Muscle layer of duodenum (tissue), 2 donors: ENCODE data around the gene DBH.

Experiments
- H3K27ac ChIP-seq: one replicate; pipeline ENCODE4 v1.7.0; 2013; ENCODE audit warnings: mild to moderate bottlenecking, low read length
- H3K27me3 ChIP-seq: one replicate; pipeline ENCODE4 v1.7.0; 2013; ENCODE audit warnings: low read depth, mild to moderate bottlenecking, control low read depth, low read length
- H3K36me3 ChIP-seq, 2 donors: one replicate each; pipeline ENCODE4 v1.7.0; 2013; ENCODE audit warnings: low read length in 2 of 2, control low read depth in 1 of 2, mild to moderate bottlenecking in 1 of 2; ENCODE audit not compliant: insufficient read depth in 2 of 2, control insufficient read depth in 1 of 2
- H3K4me1 ChIP-seq, 2 donors: one replicate each; pipeline ENCODE4 v1.7.0; 2013; ENCODE audit warnings: low read length in 2 of 2, mild to moderate bottlenecking in 2 of 2, control low read depth in 1 of 2, moderate library complexity in 1 of 2; ENCODE audit not compliant: insufficient read depth in 2 of 2, control insufficient read depth in 1 of 2
- H3K4me3 ChIP-seq, 2 donors: one replicate each; pipeline ENCODE4 v1.7.0; 2013; ENCODE audit warnings: low read length in 2 of 2, low read depth in 1 of 2, mild to moderate bottlenecking in 1 of 2
- H3K9me3 ChIP-seq, 2 donors: one replicate each; pipeline ENCODE4 v1.7.0; 2013; ENCODE audit warnings: low read length in 2 of 2, control low read depth in 1 of 2, mild to moderate bottlenecking in 1 of 2; ENCODE audit not compliant: control insufficient read depth in 1 of 2
- donor health status: healthy.

Gene DBH

DNA sequence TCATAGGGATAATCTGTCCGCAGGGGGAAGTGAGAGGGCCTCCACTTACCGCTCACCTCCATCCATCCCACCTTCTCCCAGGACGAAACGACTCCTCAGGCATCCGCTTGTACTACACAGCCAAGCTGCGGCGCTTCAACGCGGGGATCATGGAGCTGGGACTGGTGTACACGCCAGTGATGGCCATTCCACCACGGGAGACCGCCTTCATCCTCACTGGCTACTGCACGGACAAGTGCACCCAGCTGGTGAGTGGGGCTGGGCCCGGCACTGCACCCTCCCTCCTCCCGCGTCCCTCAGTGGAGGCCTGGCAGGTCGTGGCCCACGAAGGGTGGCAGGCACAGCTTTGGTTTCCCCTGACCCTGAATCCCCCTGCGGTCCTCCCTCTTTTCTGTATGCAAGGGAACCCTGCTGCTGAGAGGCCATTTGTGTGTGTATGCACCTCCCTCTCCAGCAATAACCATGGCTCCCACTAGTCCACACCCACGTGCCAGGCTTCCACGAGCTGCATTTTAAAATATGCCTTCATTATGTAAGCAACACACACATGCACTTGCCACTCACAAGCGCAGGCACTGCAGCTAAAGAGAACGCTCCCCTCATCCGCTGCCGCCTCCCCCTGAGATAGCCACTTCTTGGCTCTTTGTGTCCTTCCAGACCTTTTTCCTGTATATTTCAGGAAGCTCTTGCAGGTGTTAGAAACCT lies 11.8 kb downstream of the DBH start:
- no peak overlapping the region for H3K4me3 ChIP-seq
- H3K27ac ChIP-seq: no peak overlapping the region
- no peaks in the 10 kb centered on the region for H3K36me3 ChIP-seq
- H3K9me3 ChIP-seq: no peaks in the 10 kb centered on the region
- H3K4me1 ChIP-seq: no peaks in the 10 kb centered on the region
- H3K27me3 ChIP-seq: peaks cover 5% of the 10 kb centered on the region

- no peak overlapping the region for H3K4me3 ChIP-seq
- H3K9me3 ChIP-seq: no peaks in the 10 kb centered on the region
- H3K27me3 ChIP-seq: peaks cover 5% of the 10 kb centered on the region
- no peaks in the 10 kb centered on the region for H3K4me1 ChIP-seq
- no peak overlapping the region for H3K27ac ChIP-seq
- no peaks in the 10 kb centered on the region for H3K36me3 ChIP-seq
Measured at GRCh38 chr9:133649194-133649593, 13.0 kb downstream of the DBH start.

GRCh38 chr9:133650026-133650425 lies 13.9 kb downstream of the DBH start:
- Histone ChIP-seq H3K27me3 (peaks cover 5% of the 10 kb centered on the region), H3K4me1 (no peaks in the 10 kb centered on the region), H3K36me3 (no peaks in the 10 kb centered on the region), H3K4me3 (no peak overlapping the region), H3K9me3 (no peaks in the 10 kb centered on the region), H3K27ac (no peak overlapping the region)

DNA sequence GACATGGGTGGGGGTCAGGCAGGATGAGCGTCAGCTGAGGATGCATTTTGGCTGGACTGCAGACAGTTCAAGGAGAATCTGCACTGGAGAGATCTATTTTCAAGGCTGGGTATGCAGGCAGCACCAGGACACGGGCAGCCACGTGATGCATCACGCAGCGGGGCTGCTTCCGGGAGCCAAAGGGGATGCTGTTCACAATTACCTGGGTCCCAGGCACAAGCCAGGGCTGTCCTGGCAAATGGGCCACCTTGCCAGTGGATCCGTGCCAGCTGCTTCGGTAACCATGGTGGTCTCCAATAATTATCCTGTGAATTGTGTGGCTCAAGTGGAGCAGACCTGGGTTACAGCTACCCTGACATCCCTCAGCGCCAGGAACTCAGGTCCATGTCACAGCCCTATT lies 17.5 kb downstream of the DBH start:
- H3K27me3 ChIP-seq: peaks cover 23% of the 10 kb centered on the region
- no peaks in the 10 kb centered on the region for H3K36me3 ChIP-seq
- H3K4me1 ChIP-seq: peaks cover 5 to 8% of the 10 kb centered on the region in 2 donors
- H3K27ac ChIP-seq: no peak overlapping the region
- no peaks in the 10 kb centered on the region for H3K9me3 ChIP-seq
- no peak overlapping the region for H3K4me3 ChIP-seq

- H3K9me3 ChIP-seq: no peaks in the 10 kb centered on the region
- H3K27ac ChIP-seq: no peak overlapping the region
- no peak overlapping the region for H3K4me3 ChIP-seq
- H3K27me3 ChIP-seq: peaks cover 32% of the 10 kb centered on the region
- H3K4me1 ChIP-seq: peaks cover 5 to 16% of the 10 kb centered on the region in 2 donors
- no peaks in the 10 kb centered on the region for H3K36me3 ChIP-seq
Measured at GRCh38 chr9:133654736-133655657, 18.8 kb downstream of the DBH start.

DNA sequence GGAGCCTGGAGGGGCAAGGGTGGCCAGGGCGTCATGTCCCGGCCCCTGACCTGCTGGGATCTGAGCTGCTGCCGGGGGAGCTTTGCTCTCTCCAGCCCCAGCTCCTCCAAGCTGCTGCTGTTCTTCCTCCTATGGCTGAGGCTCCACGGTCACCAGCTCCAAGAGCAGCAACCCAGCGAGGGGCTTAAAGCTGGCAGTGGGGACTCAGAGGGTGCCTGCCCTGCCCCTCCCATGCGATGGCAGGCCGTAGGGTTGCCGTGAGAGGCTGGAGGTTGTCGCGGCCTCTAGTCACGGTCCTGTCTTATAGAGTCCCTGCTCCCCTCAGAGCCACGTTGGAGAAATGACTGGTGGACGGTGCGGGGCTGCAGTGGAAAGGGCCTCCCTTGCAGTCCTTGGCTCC lies 19.5 kb downstream of the DBH start:
- Histone ChIP-seq H3K27ac (no peak overlapping the region), H3K4me3 (no peak overlapping the region), H3K4me1 (peaks cover 5 to 16% of the 10 kb centered on the region in 2 donors), H3K36me3 (no peaks in the 10 kb centered on the region), H3K27me3 (peaks cover 35% of the 10 kb centered on the region), H3K9me3 (no peaks in the 10 kb centered on the region)

- Histone ChIP-seq H3K36me3 (no peaks in the 10 kb centered on the region), H3K4me3 (no peak overlapping the region), H3K9me3 (no peaks in the 10 kb centered on the region), H3K27ac (no peak overlapping the region), H3K4me1 (peaks cover 5 to 16% of the 10 kb centered on the region in 2 donors), H3K27me3 (peaks cover 35% of the 10 kb centered on the region)
Measured at GRCh38 chr9:133656211-133657119, 20.3 kb downstream of the DBH start.

- H3K27ac ChIP-seq: no peak overlapping the region
- H3K36me3 ChIP-seq: no peaks in the 10 kb centered on the region
- H3K4me3 ChIP-seq: no peak overlapping the region
- H3K4me1 ChIP-seq: peaks cover 5 to 16% of the 10 kb centered on the region in 2 donors
- no peaks in the 10 kb centered on the region for H3K9me3 ChIP-seq
- peaks cover 35% of the 10 kb centered on the region for H3K27me3 ChIP-seq
Measured at GRCh38 chr9:133657120-133657661, 21.0 kb downstream of the DBH start.

DNA sequence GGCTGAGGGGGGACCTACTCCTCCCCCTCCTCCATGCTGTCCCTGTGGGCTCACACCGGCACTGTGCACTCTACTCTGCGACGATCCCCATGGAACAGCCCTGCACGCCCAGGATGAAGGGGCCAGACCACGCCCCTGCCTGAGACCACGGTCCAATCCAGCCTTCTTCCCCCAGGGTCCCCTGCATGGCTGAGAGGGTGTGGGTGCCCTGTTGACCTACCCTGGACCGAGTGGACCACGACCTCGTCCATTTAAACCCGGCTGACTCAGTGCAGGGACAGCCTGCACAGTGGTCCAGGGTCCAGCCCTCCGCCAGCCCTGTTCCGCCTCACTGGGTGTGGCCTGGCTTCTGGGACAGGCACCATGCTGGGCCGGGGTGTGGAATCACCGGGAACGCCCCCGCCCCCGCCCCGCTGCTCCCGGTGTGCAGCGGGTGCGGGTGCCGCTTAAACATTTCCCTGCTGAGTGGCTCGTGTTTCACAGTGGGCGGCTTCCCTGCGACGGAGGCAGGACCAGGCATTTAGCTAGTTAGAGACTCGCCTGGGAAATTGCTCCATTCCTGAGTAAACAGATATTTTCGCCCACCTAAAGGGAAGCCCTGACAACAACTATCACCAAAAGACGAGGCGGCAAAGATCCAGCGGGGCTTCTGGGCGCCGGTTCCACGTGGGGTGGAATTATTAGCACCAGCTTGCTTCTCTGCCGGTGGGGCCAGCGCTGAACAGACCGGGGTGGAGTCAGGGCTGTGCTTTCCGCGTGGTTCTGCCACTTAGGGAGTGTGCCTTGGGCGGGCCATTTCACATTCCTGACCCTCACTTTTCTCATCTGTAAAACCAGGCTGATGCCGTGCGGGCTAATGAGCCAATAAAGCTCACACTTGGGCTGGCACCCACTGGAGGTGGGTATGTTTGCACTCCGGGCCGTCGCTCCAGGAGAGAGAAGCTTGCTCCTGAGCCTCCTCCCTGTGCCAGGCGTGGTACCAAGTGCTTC lies 22.6 kb downstream of the DBH start:
- H3K27ac ChIP-seq: no peak overlapping the region
- H3K36me3 ChIP-seq: no peaks in the 10 kb centered on the region
- peaks cover 29% of the 10 kb centered on the region for H3K27me3 ChIP-seq
- H3K4me3 ChIP-seq: peak overlapping the region in 1 of 2 donors; percentile 48
- H3K9me3 ChIP-seq: no peaks in the 10 kb centered on the region
- H3K4me1 ChIP-seq: peaks cover 5 to 16% of the 10 kb centered on the region in 2 donors

- Histone ChIP-seq H3K4me1 (peaks cover 5 to 16% of the 10 kb centered on the region in 2 donors), H3K27me3 (peaks cover 29% of the 10 kb centered on the region), H3K27ac (no peak overlapping the region), H3K9me3 (no peaks in the 10 kb centered on the region), H3K4me3 (no peak overlapping the region), H3K36me3 (no peaks in the 10 kb centered on the region)
Measured at GRCh38 chr9:133659516-133659915, 23.4 kb downstream of the DBH start.
